Cardiac fibroblast (primary cell): Measurements from ENCODE around the gene TUFT1.

Experiments used
- DNase-seq, 2 donors: peaks; one replicate each; pipeline versions ENCODE4 v3.0.0 to v3.0.0-alpha.2; 2010; ENCODE audit warnings: low read depth in 2 of 2
- H3K4me3 ChIP-seq, 2 donors: replicated peaks in 1 of 2; 1 replicate in 1 of 2; 2 replicates in 1 of 2; pipeline ENCODE4 v1.5.1; 2011; ENCODE audit warnings: low read depth in 2 of 2, low read length in 2 of 2, mild to moderate bottlenecking in 2 of 2, moderate library complexity in 1 of 2
- CTCF ChIP-seq: IDR thresholded peaks from one replicate; pipeline ENCODE4 v1.5.1; 2011; ENCODE audit warnings: low read depth, mild to moderate bottlenecking, low read length, inconsistent platforms

The TUFT1 gene

GRCh38 chr1:151540021-151540981, at the start of gene TUFT1:
TSS of gene TUFT1 (plus strand) at chr1:151540309. CDS start at chr1:151540367, 58 bp downstream.
- DNase-seq: peak; percentile 88 to 89
- TF ChIP-seq CTCF: no peak
- peak within 1 kb of the TSS; percentile 72 to 78 for H3K4me3 ChIP-seq

- DNase-seq: no peak
- no peak overlapping the region for H3K4me3 ChIP-seq
- no peak for TF ChIP-seq CTCF
Observed at GRCh38 chr1:151491641-151492040, 48.5 kb upstream of the TUFT1 start.

GRCh38 chr1:151492120-151492519, 48.0 kb upstream of the TUFT1 start:
- H3K4me3 ChIP-seq: no peak overlapping the region
- TF ChIP-seq CTCF: no peak
- no peak for DNase-seq

GRCh38 chr1:151493042-151493441, 47.1 kb upstream of the TUFT1 start:
- no peak overlapping the region for H3K4me3 ChIP-seq
- no peak for TF ChIP-seq CTCF
- DNase-seq: no peak

GRCh38 chr1:151494741-151495281, 45.3 kb upstream of the TUFT1 start:
- TF ChIP-seq CTCF: no peak
- peak; percentile 68 to 81 for DNase-seq
- H3K4me3 ChIP-seq: no peak overlapping the region

- peak in 1 of 2 donors; percentile 29 for DNase-seq
- no peak for TF ChIP-seq CTCF
Observed at GRCh38 chr1:151495316-151495715, 44.8 kb upstream of the TUFT1 start.

More at GRCh38 chr1:151495316-151495715, 44.8 kb upstream of the TUFT1 start:
- no peak overlapping the region for H3K4me3 ChIP-seq
